H1 (cell line): Measurements from ENCODE around the gene UFD1. TPM values are rescaled to one million over a fixed set of nuclear protein-coding genes. Genes with fewer than 3 reads are reported as not detected.
A peak's percentile ranks its signal among the peaks of the same experiment; 100 is the strongest.

Experiments
- CTCF ChIA-PET: fragments of 300-600 bp; sonication (Branson Sonifier 250); formaldehyde crosslinking; loops from one replicate; lab custom pipeline; 2021; ENCODE audit not compliant: partially characterized antibody; lab: Charles Lee
- POLR2A ChIA-PET: fragments of 300-600 bp; sonication (Branson Sonifier 250); formaldehyde crosslinking; loops from one replicate; lab custom pipeline; 2021; ENCODE audit warnings: inconsistent platforms; ENCODE audit not compliant: partially characterized antibody; lab: Charles Lee
- DNase-seq, 2 experiments: peaks; one replicate each; pipeline versions ENCODE4 v3.0.0 to v3.0.0-alpha.2; 2010 to 2022; ENCODE audit warnings: low spot score in 2 of 2, low read depth in 1 of 2, mixed read lengths in 1 of 2
- FAIRE-seq: peaks from 2 replicates; lab custom pipeline; 2011; peaks lifted over from hg19 to GRCh38; lab: Jason Lieb, UNC
- H2AFZ ChIP-seq: 2 replicates; pipeline ENCODE4 v1.8.1; 2012; ENCODE audit warnings: low read length, inconsistent platforms
- H2AK5ac ChIP-seq: 2 replicates; pipeline ENCODE4 v1.6.1; 2013; ENCODE audit warnings: low read depth, low read length
- H2BK120ac ChIP-seq: replicated peaks from 2 replicates; pipeline ENCODE3; 2013; ENCODE audit warnings: low read depth, low read length, inconsistent platforms
- H2BK12ac ChIP-seq: 2 replicates; pipeline ENCODE4 v1.6.1; 2013; ENCODE audit warnings: low read depth, low read length
- H2BK15ac ChIP-seq: 2 replicates; pipeline ENCODE4 v1.6.1; 2013; ENCODE audit warnings: low read length
- H2BK20ac ChIP-seq: 2 replicates; pipeline ENCODE4 v1.6.1; 2013; ENCODE audit warnings: low read length
- H2BK5ac ChIP-seq: 2 replicates; pipeline ENCODE4 v1.6.1; 2013; ENCODE audit warnings: low read depth, low read length
- H3K14ac ChIP-seq: 2 replicates; pipeline ENCODE4 v1.6.1; 2013; ENCODE audit warnings: inconsistent platforms; ENCODE audit not compliant: insufficient read length
- H3K18ac ChIP-seq: 2 replicates; pipeline ENCODE4 v1.6.1; 2013; ENCODE audit warnings: low read length; ENCODE audit errors: extremely low read depth
- H3K23ac ChIP-seq: 2 replicates; pipeline ENCODE4 v1.6.1; 2013; ENCODE audit warnings: inconsistent platforms; ENCODE audit not compliant: insufficient read length
- H3K23me2 ChIP-seq: 2 replicates; pipeline ENCODE4 v1.6.1; 2013; ENCODE audit warnings: low read depth, low read length
- H3K27ac ChIP-seq: 2 replicates; pipeline ENCODE4 v1.6.1; 2011; ENCODE audit warnings: low read depth, low read length, inconsistent platforms
- H3K27me3 ChIP-seq, 4 experiments: replicated peaks in 1 of 4; 1 replicate in 1 of 4; 2 replicates in 3 of 4; pipeline versions ENCODE4 v1.6.1 to v1.8.1; 2011 to 2013; ENCODE audit warnings: low read length in 3 of 4, mild to moderate bottlenecking in 3 of 4, inconsistent platforms in 2 of 4, mixed read lengths in 2 of 4, moderate library complexity in 1 of 4; ENCODE audit not compliant: control insufficient read depth in 3 of 4, insufficient read depth in 3 of 4; ENCODE audit errors: extremely low read depth in 1 of 4
- H3K36me3 ChIP-seq, 4 experiments: 2 replicates each; pipeline versions ENCODE4 v1.6.1 to v1.8.1; 2011 to 2013; ENCODE audit warnings: mild to moderate bottlenecking in 4 of 4, low read length in 3 of 4, moderate library complexity in 2 of 4, control low read depth in 1 of 4, inconsistent platforms in 1 of 4; ENCODE audit not compliant: insufficient read depth in 4 of 4, control insufficient read depth in 2 of 4
- H3K4ac ChIP-seq: replicated peaks from 2 replicates; pipeline ENCODE3; 2013; ENCODE audit warnings: low read length, low read depth, mixed read lengths, inconsistent platforms; ENCODE audit not compliant: insufficient read length
- H3K4me1 ChIP-seq, 4 experiments: replicated peaks in 1 of 4; 1 replicate in 1 of 4; 2 replicates in 3 of 4; pipeline versions ENCODE4 v1.6.1 to v1.8.1; 2011 to 2013; ENCODE audit warnings: low read length in 3 of 4, inconsistent platforms in 2 of 4, mixed read lengths in 1 of 4; ENCODE audit not compliant: insufficient read depth in 4 of 4, control insufficient read depth in 3 of 4
- H3K4me2 ChIP-seq, 2 experiments: 2 replicates each; pipeline versions ENCODE4 v1.6.1 to v1.8.1; 2011 to 2013; ENCODE audit warnings: low read depth in 2 of 2, low read length in 2 of 2, control low read depth in 1 of 2, inconsistent platforms in 1 of 2, mild to moderate bottlenecking in 1 of 2; ENCODE audit not compliant: insufficient read depth in 1 of 2
- H3K4me3 ChIP-seq, 4 experiments: fragments of 200-600, 300-600 bp in 1 of 4; sonication (generic), shearing (Covaris generic), sonication (Bioruptor Twin) in 1 of 4; 2 replicates each; pipeline versions ENCODE4 v1.5.1 to v1.8.1; 2011 to 2016; ENCODE audit warnings: low read length in 4 of 4, low read depth in 3 of 4, control low read depth in 2 of 4, inconsistent platforms in 2 of 4, mild to moderate bottlenecking in 2 of 4, mixed read lengths in 1 of 4, moderate library complexity in 1 of 4; ENCODE audit not compliant: insufficient read depth in 2 of 4; ENCODE audit errors: extremely low read depth in 1 of 4
- H3K56ac ChIP-seq: replicated peaks from 2 replicates; pipeline ENCODE3; 2013; ENCODE audit warnings: low read depth, mild to moderate bottlenecking, mixed read lengths, low read length, inconsistent platforms; ENCODE audit not compliant: insufficient read length
- H3K79me1 ChIP-seq: 2 replicates; pipeline ENCODE4 v1.6.1; 2013; ENCODE audit warnings: low read depth, low read length, control low read depth
- H3K79me2 ChIP-seq, 2 experiments: 2 replicates each; pipeline versions ENCODE4 v1.6.1 to v1.8.1; 2012 to 2013; ENCODE audit warnings: low read length in 2 of 2, mild to moderate bottlenecking in 2 of 2, inconsistent platforms in 1 of 2; ENCODE audit not compliant: insufficient read depth in 2 of 2, control insufficient read depth in 1 of 2
- H3K9ac ChIP-seq, 4 experiments: replicated peaks in 1 of 4; 1 replicate in 1 of 4; 2 replicates in 3 of 4; pipeline versions ENCODE4 v1.6.1 to v1.8.1; 2011 to 2013; ENCODE audit warnings: low read depth in 3 of 4, low read length in 3 of 4, control low read depth in 2 of 4, mild to moderate bottlenecking in 2 of 4, moderate library complexity in 2 of 4, inconsistent platforms in 1 of 4; ENCODE audit errors: extremely low read depth in 1 of 4
- H3K9me3 ChIP-seq, 2 experiments: 2 replicates each; pipeline versions ENCODE4 v1.6.1 to v1.8.1; 2012 to 2013; ENCODE audit warnings: mild to moderate bottlenecking in 2 of 2, moderate library complexity in 2 of 2, control low read depth in 1 of 2, inconsistent platforms in 1 of 2, low read depth in 1 of 2, low read length in 1 of 2, mixed read lengths in 1 of 2; ENCODE audit not compliant: insufficient read depth in 2 of 2
- H4K20me1 ChIP-seq, 2 experiments: replicated peaks in 1 of 2; 2 replicates each; pipeline versions ENCODE3 to v1.8.1; 2011 to 2013; ENCODE audit warnings: inconsistent platforms in 2 of 2, low read length in 2 of 2, mild to moderate bottlenecking in 1 of 2; ENCODE audit not compliant: insufficient read depth in 2 of 2, control insufficient read depth in 1 of 2
- H4K5ac ChIP-seq: 2 replicates; pipeline ENCODE4 v1.6.1; 2013; ENCODE audit warnings: low read length, low read depth, mixed read lengths, inconsistent platforms; ENCODE audit not compliant: insufficient read length
- H4K8ac ChIP-seq: 2 replicates; pipeline ENCODE4 v1.8.0; 2013; ENCODE audit warnings: mild to moderate bottlenecking, moderate library complexity, low read length, inconsistent platforms; ENCODE audit not compliant: insufficient read depth; ENCODE audit errors: extremely low read depth
- H4K91ac ChIP-seq: replicated peaks from 2 replicates; pipeline ENCODE3; 2013; ENCODE audit warnings: low read length, mixed read lengths, inconsistent platforms; ENCODE audit not compliant: insufficient read length
- ASH2L ChIP-seq: fragments of 200-600, 300-600 bp; sonication (generic); IDR thresholded peaks from one replicate; pipeline ENCODE4 v1.7.1; 2017; ENCODE audit warnings: low read length
- CBX5 ChIP-seq: fragments of 300-800, 300-1000 bp; sonication (generic); IDR thresholded peaks from 2 replicates; pipeline ENCODE4 v1.7.1; 2016; ENCODE audit warnings: antibody characterized with exemption, low read length, low read depth
- CTBP2 ChIP-seq: IDR thresholded peaks from 2 replicates; pipeline ENCODE4 v1.7.0; 2011; ENCODE audit warnings: borderline replicate concordance, mild to moderate bottlenecking, moderate library complexity, mixed read lengths, low read length; ENCODE audit not compliant: insufficient read depth, insufficient read length
- HDAC6 ChIP-seq: IDR thresholded peaks from one replicate; pipeline ENCODE4 v1.7.1; 2012; ENCODE audit warnings: low read depth, mild to moderate bottlenecking, inconsistent platforms, low read length, moderate library complexity
- PHF8 ChIP-seq: fragments of 200-600 bp; sonication (generic); conservative IDR thresholded peaks from 2 replicates; pipeline ENCODE4 v1.7.1; 2012; ENCODE audit warnings: low read depth, mild to moderate bottlenecking, inconsistent platforms, low read length, moderate library complexity
- SAP30 ChIP-seq: fragments of 300-600 bp; sonication (generic); IDR thresholded peaks from 2 replicates; pipeline ENCODE4 v1.7.1; 2012; ENCODE audit warnings: low read length, moderate library complexity, mild to moderate bottlenecking, inconsistent platforms; ENCODE audit not compliant: insufficient read depth, insufficient replicate concordance
- SIRT6 ChIP-seq: IDR thresholded peaks from one replicate; pipeline ENCODE4 v1.7.1; 2012; ENCODE audit warnings: low read length, inconsistent platforms
- SIX5 ChIP-seq: IDR thresholded peaks from 2 replicates; pipeline ENCODE4 v1.6.1; 2011; ENCODE audit warnings: mild to moderate bottlenecking, low read depth, low read length
- SP1 ChIP-seq: IDR thresholded peaks from 2 replicates; pipeline ENCODE4 v1.6.1; 2011; ENCODE audit warnings: low read depth, low read length
- TCF12 ChIP-seq: IDR thresholded peaks from 2 replicates; pipeline ENCODE4 v1.6.1; 2011; ENCODE audit warnings: low read depth, mild to moderate bottlenecking, low read length
- ZNF274 ChIP-seq: IDR thresholded peaks from 2 replicates; pipeline ENCODE4 v1.7.0; 2012; ENCODE audit warnings: low read length, borderline replicate concordance; ENCODE audit errors: extremely low read depth
- WGBS, 2 experiments: shearing (Covaris generic) in 1 of 2; methylation state at CpG; one replicate each; pipeline versions ENCODE4 v1.1.6 to v1.1.7; 2013 to 2015; ENCODE audit warnings: low lambda C conversion rate in 2 of 2, mixed read lengths in 2 of 2, inconsistent platforms in 1 of 2, low coverage in 1 of 2, missing lambda C conversion rate in 1 of 2; ENCODE audit not compliant: insufficient replicate concordance in 2 of 2, insufficient coverage in 1 of 2, insufficient read length in 1 of 2; ENCODE audit errors: extremely low coverage in 1 of 2, missing lambda C conversion rate in 1 of 2; 5-methylcytosine and 5-hydroxymethylcytosine counted together
- polyA plus RNA-seq, 7 experiments: library from polyadenylated mRNA; depleted of rRNA in 3 of 7; stranded (reverse) in 5 of 7; unstranded in 2 of 7; fragments of >200 nt in 5 of 7; fragments of 200-250 nt in 2 of 7; gene quantifications; 1 replicate in 5 of 7; 2 replicates in 1 of 7; 4 replicates in 1 of 7; pipeline versions ENCODE4 v1.2.1 to v1.2.3, GENCODE V29; 2011 to 2013; ENCODE audit warnings: missing spikeins in 2 of 7, mixed read lengths in 2 of 7
- total RNA-seq: library from RNA; stranded (reverse); fragmentation: NEBNext Ultra II Directional; extraction: Animal tissue kit (Norgen Biotek cat#: 25700); gene quantifications from 2 replicates; pipeline ENCODE4 v1.2.1, GENCODE V29; 2021

The UFD1 gene
- total and polyA plus RNA-seq, 2 of the 8 experiments (the other 6 are each of a cell fraction or from before 2014, with no cell fraction given), result 74.6 to 116 TPM

DNA sequence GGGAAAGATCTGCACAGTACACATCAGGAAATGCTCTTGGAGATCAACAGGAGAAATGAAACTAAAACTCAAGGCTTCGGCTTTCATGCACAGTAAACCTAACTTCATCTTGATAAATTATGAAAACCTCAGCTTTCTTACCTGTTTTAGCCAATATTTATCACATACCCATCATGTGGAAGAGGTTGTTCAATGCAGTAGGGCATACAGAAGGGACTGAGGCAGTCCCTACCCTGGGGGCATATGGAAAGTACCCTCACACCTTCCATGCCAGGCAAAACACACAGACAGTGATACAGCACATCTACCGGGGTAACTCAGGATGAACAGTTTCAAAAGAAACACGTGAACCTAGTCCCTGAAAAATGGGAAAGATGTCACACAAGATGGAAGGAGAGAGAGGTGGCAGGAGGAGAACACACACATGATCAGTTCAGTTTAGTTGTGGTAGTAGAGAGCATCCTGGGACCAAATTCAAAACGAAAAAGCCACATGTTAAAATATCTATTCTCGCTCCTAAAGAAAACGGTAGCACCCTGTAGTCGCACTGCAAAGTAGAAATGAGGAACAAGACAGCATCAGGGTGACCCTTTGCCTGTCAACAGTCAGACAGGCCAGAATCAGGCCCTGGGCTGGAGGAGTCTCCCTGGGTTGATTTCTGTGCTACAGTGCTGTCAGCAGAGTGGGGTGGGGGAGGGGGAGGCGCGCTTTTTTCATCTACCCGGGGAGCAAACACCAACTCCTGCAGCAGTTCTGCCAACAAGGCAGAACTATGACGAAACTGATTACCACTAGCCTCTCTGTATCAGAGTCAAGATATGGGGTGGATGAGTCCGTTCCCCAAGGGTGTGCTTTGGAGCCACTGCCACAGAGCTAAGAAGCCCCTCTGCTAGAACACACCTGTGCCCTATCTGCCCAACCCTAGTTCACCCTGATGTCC lies 48.8 kb downstream of the UFD1 start:
- H3K4me3 ChIP-seq, result peak overlapping the region; percentile 73 to 86 (median 81)
- no peak overlapping the region for H2BK5ac ChIP-seq
- H2BK20ac ChIP-seq, result no peak overlapping the region
- POLR2A ChIA-PET, result interaction anchor here (0.5 to 7.9 kb wide), 6 partner anchors 9 to 139 kb away, joined by 3 to 127 read pairs (median 14); partner anchors contain the start of genes C22orf39 and CLTCL1
- H4K8ac ChIP-seq, result peak overlapping the region; percentile 98
- H3K56ac ChIP-seq, result no peak overlapping the region
- CTCF ChIA-PET, result interaction anchor here (0.7 to 1.0 kb wide), 3 partner anchors 10 to 24 kb away, joined by 3 read pairs; no protein-coding TSS in a partner anchor
- H2BK15ac ChIP-seq, result no peak overlapping the region
- H2BK12ac ChIP-seq, result no peak overlapping the region
- peaks cover 0 to 9% (median 4%) of the 10 kb centered on the region in 4 experiments; a peak in 5 of 7 replicates for H3K4me1 ChIP-seq
- H3K4me2 ChIP-seq, result peak overlapping the region; percentile 58 to 85
- no peak overlapping the region for H3K14ac ChIP-seq
- H3K4ac ChIP-seq, result no peak overlapping the region
- H3K23ac ChIP-seq, result no peak overlapping the region
- H3K79me1 ChIP-seq, result peaks cover 15% of the 10 kb centered on the region
- H3K27ac ChIP-seq, result 0 out of 2 replicates have a peak overlapping the region, but pooled peaks have one; percentile 54
- 47% methylated on average over 12 of the region's 12 CpGs; no CpG with 5 or more reads in 1 of the 2 experiments for WGBS, 2 experiments
- DNase-seq (no peak), FAIRE-seq (no peak)
- H3K36me3 ChIP-seq, result peaks cover 2 to 5% (median 4%) of the 10 kb centered on the region in 4 experiments; a peak in 5 of 8 replicates
- no peak overlapping the region for H3K18ac ChIP-seq
- no peak overlapping the region for H2AK5ac ChIP-seq
- H3K9me3 ChIP-seq, result no peaks in the 10 kb centered on the region
- peaks cover 11% of the 10 kb centered on the region for H3K23me2 ChIP-seq
- peak overlapping the region; percentile 8 to 92 (median 82) for H3K9ac ChIP-seq
- H4K20me1 ChIP-seq, result peaks cover 16 to 26% of the 10 kb centered on the region in 2 experiments
- H2AFZ ChIP-seq, result no peak overlapping the region
- H3K27me3 ChIP-seq, result no peaks in the 10 kb centered on the region
- no peak overlapping the region for H4K5ac ChIP-seq
- no peak overlapping the region for H2BK120ac ChIP-seq
- H3K79me2 ChIP-seq, result peaks cover 37 to 58% of the 10 kb centered on the region in 2 experiments
- no peak overlapping the region for H4K91ac ChIP-seq
- TF ChIP-seq CBX5 (no peak), ASH2L (peak; percentile 44), HDAC6 (no peak), SIRT6 (no peak), PHF8 (no peak), SP1 (0 out of 2 replicates have a peak, but pooled peaks have one; percentile 47), SIX5 (no peak), TCF12 (no peak), CTBP2 (no peak), SAP30 (peak; percentile 16), ZNF274 (no peak)
